ENCODE measurements around the gene ST8SIA6. TPM values are rescaled to one million over a fixed set of nuclear protein-coding genes. Genes with fewer than 3 reads are reported as not detected.

The ST8SIA6 gene
- total RNA-seq, 1 experiment from 2014 or later, result 0.19 TPM

DNA sequence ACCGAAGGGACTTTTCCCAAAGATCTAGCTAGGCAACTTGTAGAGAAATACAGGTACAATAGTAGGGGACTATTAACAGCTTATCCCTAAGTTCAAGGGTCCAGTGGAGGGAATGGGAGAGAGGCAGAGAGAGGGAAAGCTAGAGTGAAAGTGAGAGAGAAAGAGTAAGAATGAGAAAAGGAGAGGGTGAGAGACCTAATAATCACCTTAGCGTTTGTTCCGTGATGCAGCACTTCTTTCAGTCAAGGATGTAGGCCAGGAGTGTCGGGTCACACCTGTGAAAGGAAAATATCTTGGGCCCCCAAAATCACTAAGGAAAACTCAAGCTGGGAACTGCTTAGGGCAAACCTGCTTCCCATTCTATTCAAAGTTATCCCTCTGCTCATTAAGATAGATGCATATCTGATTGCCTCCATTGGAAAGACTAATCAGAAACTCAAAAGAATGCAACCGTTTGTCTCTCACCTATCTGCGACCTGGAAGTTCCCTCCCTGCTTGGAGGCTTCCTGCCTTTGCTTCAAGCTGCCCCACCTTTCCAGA is 75.2 kb downstream of the ST8SIA6 start:
- no peaks in the 10 kb centered on the region for H3K36me3 Mint-ChIP-seq (ENCODE audit: insufficient read depth, unreplicated experiment)
- no peak for DNase-seq (ENCODE audit: unreplicated experiment)
- ChIA-PET CTCF (interaction anchor here (2.1 kb wide), 1 partner anchor 9 kb away, joined by 4 read pairs; no protein-coding TSS in a partner anchor), POLR2A (no interaction called here)
- no peak overlapping the region for H3K4me3 Mint-ChIP-seq (ENCODE audit: unreplicated experiment)
- H3K27ac Mint-ChIP-seq (ENCODE audit: low read depth, unreplicated experiment), result no peak overlapping the region
- no peaks in the 10 kb centered on the region for H3K27me3 Mint-ChIP-seq (ENCODE audit: insufficient read depth, unreplicated experiment)
- no peak for TF ChIP-seq CTCF (IDR thresholded peaks at IDR 0.05; ENCODE audit: unreplicated experiment)
- H3K9me3 Mint-ChIP-seq (ENCODE audit: unreplicated experiment), result no peaks in the 10 kb centered on the region
- H3K4me1 Mint-ChIP-seq (ENCODE audit: insufficient read depth, unreplicated experiment), result peaks cover 6% of the 10 kb centered on the region
- intact Hi-C loops (cut with micrococcal nuclease), result no loop called here
- no TSS peak for BruUV-seq (replicated peaks)

DNA sequence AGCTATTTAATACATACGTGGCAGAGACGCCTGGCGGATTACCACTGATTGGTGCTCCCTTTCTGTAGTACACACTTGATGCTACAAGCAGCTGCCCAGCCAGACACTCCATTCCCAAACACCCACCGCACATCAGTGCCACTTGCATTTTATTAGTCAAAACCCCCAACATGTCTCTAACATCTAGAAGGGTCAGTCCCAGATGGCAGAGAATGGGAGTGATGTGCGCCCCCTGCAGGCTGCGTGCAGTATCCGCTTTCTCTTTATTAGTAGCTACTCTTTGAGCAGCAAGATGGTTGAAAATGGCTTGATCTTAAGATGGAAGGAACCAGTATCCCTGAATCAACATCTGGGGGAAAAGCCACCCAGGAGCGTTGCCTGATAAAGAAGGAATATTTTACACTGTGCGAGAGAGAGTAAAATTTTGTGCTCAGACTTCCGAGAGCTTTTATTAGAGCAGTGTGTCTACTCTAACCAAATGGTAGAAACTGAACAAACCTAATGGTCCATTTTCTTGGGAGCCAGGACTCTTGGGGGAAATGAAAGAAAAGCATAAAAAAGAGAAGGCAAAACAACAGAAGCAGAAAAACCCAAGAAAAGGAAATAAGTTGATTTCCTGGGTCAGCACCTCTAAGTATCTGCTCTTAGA is 78.3 kb downstream of the ST8SIA6 start:
- DNase-seq (ENCODE audit: unreplicated experiment), result peak; percentile 25
- Mint-ChIP-seq H3K27ac (ENCODE audit: low read depth, unreplicated experiment) (no peak overlapping the region), H3K4me1 (ENCODE audit: insufficient read depth, unreplicated experiment) (peaks cover 6% of the 10 kb centered on the region), H3K36me3 (ENCODE audit: insufficient read depth, unreplicated experiment) (no peaks in the 10 kb centered on the region), H3K9me3 (ENCODE audit: unreplicated experiment) (no peaks in the 10 kb centered on the region), H3K4me3 (ENCODE audit: unreplicated experiment) (no peak overlapping the region), H3K27me3 (ENCODE audit: insufficient read depth, unreplicated experiment) (no peaks in the 10 kb centered on the region)
- intact Hi-C loops (cut with micrococcal nuclease), result no loop called here
- peak; percentile 24 for TF ChIP-seq CTCF (IDR thresholded peaks at IDR 0.05; ENCODE audit: unreplicated experiment)
- CTCF ChIA-PET, result interaction anchor here (0.5 to 1.7 kb wide), 13 partner anchors 9 to 833 kb away, joined by 3 to 5 read pairs (median 3); no protein-coding TSS in a partner anchor
- POLR2A ChIA-PET, result no interaction called here
- no TSS peak for BruUV-seq (replicated peaks)

DNA sequence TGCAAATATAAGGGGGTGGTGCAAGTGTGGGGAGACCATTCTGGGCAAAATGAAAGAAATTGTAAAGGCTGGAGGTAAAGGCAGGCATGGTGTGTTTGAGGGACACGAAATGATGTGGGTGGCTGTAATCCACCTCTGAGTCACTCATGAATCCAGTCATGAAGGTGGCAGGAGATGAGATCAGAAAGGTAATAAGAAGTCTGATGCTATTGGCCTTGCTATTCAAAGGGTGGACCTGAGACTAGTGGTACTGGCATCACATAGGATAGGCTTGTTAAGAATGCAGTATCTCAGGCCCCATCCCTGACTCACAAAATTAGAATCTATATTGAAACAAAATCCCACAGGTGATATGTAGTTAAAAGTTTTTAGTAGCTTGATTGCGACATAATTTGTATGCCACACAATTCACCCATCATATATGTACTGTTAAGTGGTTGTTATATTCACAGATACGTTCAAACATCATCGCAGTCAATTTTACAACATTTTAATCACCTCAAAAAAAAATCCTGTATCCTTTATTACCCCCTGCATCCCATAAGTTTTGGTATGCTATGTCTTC is 85.6 kb downstream of the ST8SIA6 start:
- POLR2A ChIA-PET, result no interaction called here
- H3K9me3 Mint-ChIP-seq (ENCODE audit: unreplicated experiment), result no peaks in the 10 kb centered on the region
- intact Hi-C loops (cut with micrococcal nuclease), result no loop called here
- H3K4me1 Mint-ChIP-seq (ENCODE audit: insufficient read depth, unreplicated experiment), result no peaks in the 10 kb centered on the region
- no peak overlapping the region for H3K4me3 Mint-ChIP-seq (ENCODE audit: unreplicated experiment)
- H3K27me3 Mint-ChIP-seq (ENCODE audit: insufficient read depth, unreplicated experiment), result no peaks in the 10 kb centered on the region
- CTCF ChIA-PET, result no interaction called here
- no peak for TF ChIP-seq CTCF (IDR thresholded peaks at IDR 0.05; ENCODE audit: unreplicated experiment)
- no peaks in the 10 kb centered on the region for H3K36me3 Mint-ChIP-seq (ENCODE audit: insufficient read depth, unreplicated experiment)
- no peak for DNase-seq (ENCODE audit: unreplicated experiment)
- no TSS peak for BruUV-seq (replicated peaks)
- H3K27ac Mint-ChIP-seq (ENCODE audit: low read depth, unreplicated experiment), result no peak overlapping the region

DNA sequence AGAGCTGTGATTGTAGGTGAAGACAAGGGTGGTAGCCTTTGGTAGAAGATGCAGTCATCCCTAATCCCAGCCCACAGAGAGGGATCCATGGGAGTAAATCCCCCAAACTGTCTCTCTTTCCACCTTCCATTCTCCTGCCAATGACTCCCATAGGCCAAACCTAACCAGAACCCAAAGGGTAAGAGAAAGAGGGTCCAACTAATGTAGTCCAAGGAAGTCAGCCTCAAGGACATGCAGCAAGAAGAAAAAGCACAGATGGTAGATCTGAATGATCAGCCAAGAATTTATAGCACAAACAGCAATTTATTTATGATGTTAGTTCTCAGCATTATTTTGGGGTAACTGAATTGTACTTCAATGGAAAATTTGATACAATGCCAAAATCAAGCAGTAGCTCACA is 87.7 kb downstream of the ST8SIA6 start:
- no TSS peak for BruUV-seq (replicated peaks)
- no peak for DNase-seq (ENCODE audit: unreplicated experiment)
- Mint-ChIP-seq H3K4me3 (ENCODE audit: unreplicated experiment) (no peak overlapping the region), H3K9me3 (ENCODE audit: unreplicated experiment) (no peaks in the 10 kb centered on the region), H3K27me3 (ENCODE audit: insufficient read depth, unreplicated experiment) (no peaks in the 10 kb centered on the region), H3K4me1 (ENCODE audit: insufficient read depth, unreplicated experiment) (no peaks in the 10 kb centered on the region), H3K27ac (ENCODE audit: low read depth, unreplicated experiment) (no peak overlapping the region), H3K36me3 (ENCODE audit: insufficient read depth, unreplicated experiment) (no peaks in the 10 kb centered on the region)
- TF ChIP-seq CTCF (IDR thresholded peaks at IDR 0.05; ENCODE audit: unreplicated experiment), result no peak
- intact Hi-C loops (cut with micrococcal nuclease), result no loop called here
- POLR2A ChIA-PET, result no interaction called here
- CTCF ChIA-PET, result interaction anchor here (1.6 kb wide), 1 partner anchor 9 kb away, joined by 4 read pairs; no protein-coding TSS in a partner anchor
